HL-60 (cell line): ENCODE measurements around the gene WDR3.

Experiments used
- DNase-seq, 2 experiments: peaks; one replicate each; pipeline ENCODE4 v3.0.0-alpha.2; 2010 to 2020; ENCODE audit warnings: low read depth in 1 of 2, low spot score in 1 of 2
- H3K27ac ChIP-seq: fragments of 250-450 bp; sonication (Bioruptor Pico); replicated peaks from 2 replicates; pipeline ENCODE4 v1.5.1; 2020; ENCODE audit warnings: mild to moderate bottlenecking, moderate library complexity
- H3K27me3 ChIP-seq: fragments of 250-450 bp; sonication (Bioruptor Pico); 2 replicates; pipeline ENCODE4 v1.5.1; 2021; ENCODE audit warnings: mild to moderate bottlenecking, moderate library complexity; ENCODE audit not compliant: insufficient read depth, poor library complexity, severe bottlenecking
- H3K4me3 ChIP-seq: replicated peaks from 2 replicates; pipeline ENCODE4 v1.5.1; 2011; ENCODE audit warnings: mild to moderate bottlenecking, control low read depth, low read length; ENCODE audit not compliant: insufficient read depth
- GABPA ChIP-seq: IDR thresholded peaks from 2 replicates; pipeline ENCODE4 v1.6.1; 2012; ENCODE audit warnings: low read depth
- POLR2AphosphoS5 ChIP-seq: IDR thresholded peaks from 2 replicates; pipeline ENCODE4 v1.6.1; 2012; ENCODE audit warnings: low read depth
- REST ChIP-seq: IDR thresholded peaks from 2 replicates; pipeline ENCODE4 v1.6.1; 2012; ENCODE audit warnings: low read depth; ENCODE audit not compliant: insufficient replicate concordance
- SPI1 ChIP-seq: IDR thresholded peaks from 2 replicates; pipeline ENCODE4 v1.6.1; 2012; ENCODE audit warnings: low read depth, mild to moderate bottlenecking, borderline replicate concordance
- TF ChIP-seq, protein P1 (sequence below): IDR thresholded peaks from one replicate; pipeline ENCODE4 v1.5.1; 2011; ENCODE audit warnings: low read length, control low read depth, inconsistent platforms; ENCODE audit not compliant: insufficient read depth

Gene WDR3

GRCh38 chr1:117959364-117959763 lies 29.8 kb downstream of the WDR3 start:
- no peak for DNase-seq
- H3K4me3 ChIP-seq: no peak overlapping the region
- H3K27ac ChIP-seq: no peak overlapping the region
- no peaks in the 10 kb centered on the region for H3K27me3 ChIP-seq
- no peak for TF ChIP-seq REST
- TF ChIP-seq SPI1: no peak
- TF ChIP-seq, protein P1, sequence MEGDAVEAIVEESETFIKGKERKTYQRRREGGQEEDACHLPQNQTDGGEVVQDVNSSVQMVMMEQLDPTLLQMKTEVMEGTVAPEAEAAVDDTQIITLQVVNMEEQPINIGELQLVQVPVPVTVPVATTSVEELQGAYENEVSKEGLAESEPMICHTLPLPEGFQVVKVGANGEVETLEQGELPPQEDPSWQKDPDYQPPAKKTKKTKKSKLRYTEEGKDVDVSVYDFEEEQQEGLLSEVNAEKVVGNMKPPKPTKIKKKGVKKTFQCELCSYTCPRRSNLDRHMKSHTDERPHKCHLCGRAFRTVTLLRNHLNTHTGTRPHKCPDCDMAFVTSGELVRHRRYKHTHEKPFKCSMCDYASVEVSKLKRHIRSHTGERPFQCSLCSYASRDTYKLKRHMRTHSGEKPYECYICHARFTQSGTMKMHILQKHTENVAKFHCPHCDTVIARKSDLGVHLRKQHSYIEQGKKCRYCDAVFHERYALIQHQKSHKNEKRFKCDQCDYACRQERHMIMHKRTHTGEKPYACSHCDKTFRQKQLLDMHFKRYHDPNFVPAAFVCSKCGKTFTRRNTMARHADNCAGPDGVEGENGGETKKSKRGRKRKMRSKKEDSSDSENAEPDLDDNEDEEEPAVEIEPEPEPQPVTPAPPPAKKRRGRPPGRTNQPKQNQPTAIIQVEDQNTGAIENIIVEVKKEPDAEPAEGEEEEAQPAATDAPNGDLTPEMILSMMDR: no peak
- no peak for TF ChIP-seq GABPA
- TF ChIP-seq POLR2AphosphoS5: no peak

DNA sequence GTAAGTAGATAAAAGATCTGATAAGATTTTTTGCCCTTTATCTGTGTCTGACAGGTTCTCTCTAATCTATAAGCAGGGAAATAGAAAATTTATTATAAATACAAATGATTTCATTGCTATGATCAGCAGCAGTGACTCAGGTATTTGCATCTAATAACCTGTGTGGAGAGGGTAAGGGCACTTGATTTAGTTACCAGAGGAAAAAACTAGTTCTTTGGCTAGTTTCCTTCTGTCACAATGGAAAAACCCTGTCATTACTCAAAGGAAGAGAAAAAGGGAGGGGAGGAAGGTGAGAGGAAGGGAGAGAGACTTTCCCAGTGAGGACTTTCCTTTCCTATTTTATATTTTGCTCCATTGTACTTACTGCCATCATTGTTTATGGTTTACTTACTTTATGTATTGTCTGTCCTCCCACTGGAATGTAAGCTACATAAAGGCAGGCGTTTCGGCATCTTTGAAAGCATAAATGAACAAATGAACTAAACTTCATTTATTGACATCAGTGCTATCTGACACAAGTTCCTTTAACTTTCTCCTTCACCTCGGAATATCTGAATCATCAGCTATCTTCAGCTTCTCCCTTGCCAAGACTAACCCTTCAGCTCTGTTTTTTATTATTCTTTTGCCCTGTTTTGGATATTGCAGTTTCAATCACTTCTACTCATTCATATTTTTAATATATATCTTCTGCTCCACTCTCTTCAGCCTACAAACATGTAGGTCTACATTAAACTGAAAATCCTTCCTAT lies 34.9 kb downstream of the WDR3 start:
- TF ChIP-seq GABPA: no peak
- no peak for TF ChIP-seq POLR2AphosphoS5
- TF ChIP-seq REST: no peak
- TF ChIP-seq SPI1: no peak
- TF ChIP-seq, protein P1: no peak
- DNase-seq: no peak
- Histone ChIP-seq H3K27ac (no peak overlapping the region), H3K4me3 (no peak overlapping the region), H3K27me3 (no peaks in the 10 kb centered on the region)

DNA sequence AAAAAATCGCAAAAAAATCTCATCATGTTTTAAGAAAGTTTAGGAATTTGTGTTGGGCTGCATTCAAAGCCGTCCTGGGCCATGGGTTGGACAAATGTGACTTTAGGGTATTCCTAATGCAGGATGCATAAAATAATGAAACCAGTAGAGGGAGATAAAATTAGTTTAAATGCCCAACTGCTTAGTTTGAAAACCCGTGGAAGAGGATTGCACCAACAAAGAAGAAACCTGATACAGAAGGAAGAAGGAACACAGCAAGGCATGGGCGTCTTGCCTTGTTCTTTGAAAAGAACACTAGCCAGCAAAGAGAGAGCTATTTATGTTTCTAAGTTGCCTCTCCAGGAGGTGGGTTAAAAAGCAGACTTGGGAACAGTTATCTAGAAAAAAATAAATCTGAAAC lies 37.9 kb downstream of the WDR3 start:
- Histone ChIP-seq H3K4me3 (no peak overlapping the region), H3K27ac (no peak overlapping the region), H3K27me3 (no peaks in the 10 kb centered on the region)
- TF ChIP-seq, protein P1: no peak
- TF ChIP-seq POLR2AphosphoS5: no peak
- TF ChIP-seq REST: no peak
- no peak for DNase-seq
